OCI-LY3 (cell line): Measurements from ENCODE around the gene DOK1.

ENCODE experiments used
- H2AFZ ChIP-seq: fragments of 200-600, 300-600 bp; shearing (Covaris generic); 2 replicates; pipeline ENCODE4 v1.6.0; 2014; ENCODE audit warnings: antibody characterized with exemption, low read depth, low read length
- H3K27ac ChIP-seq: fragments of 200-600, 300-600 bp; sonication (generic); 2 replicates; pipeline ENCODE4 v1.5.1; 2014; ENCODE audit warnings: mild to moderate bottlenecking, low read length, moderate library complexity, mixed read lengths
- H3K27me3 ChIP-seq: fragments of 200-600, 300-600 bp; sonication (generic); 2 replicates; pipeline ENCODE4 v1.6.1; 2014; ENCODE audit warnings: low read depth, low read length, mixed read lengths
- H3K36me3 ChIP-seq: fragments of 200-600, 300-600 bp; sonication (generic); replicated peaks from 2 replicates; pipeline ENCODE3; 2014; ENCODE audit warnings: low read depth, low read length, mixed read lengths
- H3K4me1 ChIP-seq: fragments of 300-600, 200-600 bp; sonication (generic); 2 replicates; pipeline ENCODE4 v1.6.1; 2014; ENCODE audit warnings: low read length, mixed read lengths
- H3K4me2 ChIP-seq: fragments of 200-600, 300-600 bp; sonication (generic); 2 replicates; pipeline ENCODE4 v1.6.1; 2014; ENCODE audit warnings: low read length, mixed read lengths
- H3K4me3 ChIP-seq: fragments of 300-600, 200-600 bp; sonication (generic); 2 replicates; pipeline ENCODE4 v1.5.1; 2014; ENCODE audit warnings: antibody characterized with exemption, mild to moderate bottlenecking, low read length, moderate library complexity
- H3K79me2 ChIP-seq: fragments of 300-600, 200-600 bp; shearing (Covaris generic); 2 replicates; pipeline ENCODE4 v1.6.1; 2014; ENCODE audit warnings: mild to moderate bottlenecking, low read length, mixed read lengths
- H3K9ac ChIP-seq: fragments of 300-600, 200-600 bp; shearing (Covaris generic); 2 replicates; pipeline ENCODE4 v1.6.0; 2014; ENCODE audit warnings: mild to moderate bottlenecking, low read length, moderate library complexity
- H3K9me3 ChIP-seq: fragments of 200-600, 300-600 bp; shearing (Covaris generic); 2 replicates; pipeline ENCODE4 v1.6.1; 2014; ENCODE audit warnings: low read length, mixed read lengths; ENCODE audit not compliant: insufficient read depth
- H4K20me1 ChIP-seq: fragments of 200-600, 300-600 bp; sonication (generic); 2 replicates; pipeline ENCODE4 v1.6.1; 2016; ENCODE audit warnings: low read length, mixed read lengths; ENCODE audit not compliant: insufficient read depth
- EZH2phosphoT487 ChIP-seq: fragments of 200-600 bp; shearing (Covaris generic); IDR thresholded peaks from 2 replicates; pipeline ENCODE4 v1.6.1; 2018; ENCODE audit warnings: antibody characterized with exemption, mixed run types, low read depth
- TF ChIP-seq, protein P1 (sequence below): fragments of 200-600, 300-600 bp; sonication (generic); IDR thresholded peaks from 2 replicates; pipeline ENCODE4 v1.5.1; 2014; ENCODE audit warnings: antibody characterized with exemption, low read length, low read depth

The DOK1 gene

DNA sequence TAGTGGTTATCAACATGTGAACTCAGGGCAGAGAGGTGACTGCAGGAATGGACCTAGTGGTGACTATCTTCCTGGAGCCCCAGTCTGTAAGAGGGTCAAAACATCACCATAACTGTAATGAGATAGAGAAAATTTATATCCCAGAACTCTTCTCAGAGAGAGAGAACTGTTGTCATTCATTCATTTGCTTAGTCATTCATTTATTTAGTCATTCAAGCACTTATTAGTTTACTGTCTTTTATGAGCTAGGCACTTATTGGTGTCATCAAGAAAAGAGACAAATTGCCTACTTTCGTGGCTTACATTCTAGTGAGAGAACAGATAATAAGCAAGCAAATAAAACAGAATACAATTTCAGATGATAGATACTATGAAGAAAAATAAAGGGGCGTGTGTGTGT, 34.1 kb downstream of the DOK1 start:
- no peaks in the 10 kb centered on the region for H4K20me1 ChIP-seq
- no peak overlapping the region for H3K9ac ChIP-seq
- H3K4me1 ChIP-seq, result peaks cover 37% of the 10 kb centered on the region
- H3K27me3 ChIP-seq, result 0 out of 2 replicates have a peak, but pooled peaks cover 8% of the 10 kb centered on the region
- H3K4me3 ChIP-seq, result no peak overlapping the region
- TF ChIP-seq EZH2phosphoT487, result no peak
- H3K4me2 ChIP-seq, result no peak overlapping the region
- H3K27ac ChIP-seq, result no peak overlapping the region
- H3K9me3 ChIP-seq, result no peaks in the 10 kb centered on the region
- no peak overlapping the region for H2AFZ ChIP-seq
- H3K36me3 ChIP-seq, result no peaks in the 10 kb centered on the region
- no peaks in the 10 kb centered on the region for H3K79me2 ChIP-seq

- H3K4me1 ChIP-seq, result peaks cover 5% of the 10 kb centered on the region
- H3K79me2 ChIP-seq, result no peaks in the 10 kb centered on the region
- H3K27me3 ChIP-seq, result peaks cover 8% of the 10 kb centered on the region; the same call in 1 of the 2 replicates
- H4K20me1 ChIP-seq, result no peaks in the 10 kb centered on the region
- no peak overlapping the region for H3K27ac ChIP-seq
- H3K4me3 ChIP-seq, result no peak overlapping the region
- H3K4me2 ChIP-seq, result no peak overlapping the region
- TF ChIP-seq EZH2phosphoT487, result no peak
- TF ChIP-seq, protein P1, sequence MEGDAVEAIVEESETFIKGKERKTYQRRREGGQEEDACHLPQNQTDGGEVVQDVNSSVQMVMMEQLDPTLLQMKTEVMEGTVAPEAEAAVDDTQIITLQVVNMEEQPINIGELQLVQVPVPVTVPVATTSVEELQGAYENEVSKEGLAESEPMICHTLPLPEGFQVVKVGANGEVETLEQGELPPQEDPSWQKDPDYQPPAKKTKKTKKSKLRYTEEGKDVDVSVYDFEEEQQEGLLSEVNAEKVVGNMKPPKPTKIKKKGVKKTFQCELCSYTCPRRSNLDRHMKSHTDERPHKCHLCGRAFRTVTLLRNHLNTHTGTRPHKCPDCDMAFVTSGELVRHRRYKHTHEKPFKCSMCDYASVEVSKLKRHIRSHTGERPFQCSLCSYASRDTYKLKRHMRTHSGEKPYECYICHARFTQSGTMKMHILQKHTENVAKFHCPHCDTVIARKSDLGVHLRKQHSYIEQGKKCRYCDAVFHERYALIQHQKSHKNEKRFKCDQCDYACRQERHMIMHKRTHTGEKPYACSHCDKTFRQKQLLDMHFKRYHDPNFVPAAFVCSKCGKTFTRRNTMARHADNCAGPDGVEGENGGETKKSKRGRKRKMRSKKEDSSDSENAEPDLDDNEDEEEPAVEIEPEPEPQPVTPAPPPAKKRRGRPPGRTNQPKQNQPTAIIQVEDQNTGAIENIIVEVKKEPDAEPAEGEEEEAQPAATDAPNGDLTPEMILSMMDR, result no peak
- no peak overlapping the region for H2AFZ ChIP-seq
- no peaks in the 10 kb centered on the region for H3K9me3 ChIP-seq
- no peaks in the 10 kb centered on the region for H3K36me3 ChIP-seq
- H3K9ac ChIP-seq, result no peak overlapping the region
Observed at GRCh38 chr2:74593826-74594772, 39.6 kb downstream of the DOK1 start.

GRCh38 chr2:74596584-74596983, 42.1 kb downstream of the DOK1 start:
- no peak overlapping the region for H3K27ac ChIP-seq
- peaks cover 3% of the 10 kb centered on the region; the same call in 1 of the 2 replicates for H3K4me1 ChIP-seq
- no peak overlapping the region for H3K4me2 ChIP-seq
- TF ChIP-seq EZH2phosphoT487, result no peak
- TF ChIP-seq, protein P1, result no peak
- H3K79me2 ChIP-seq, result no peaks in the 10 kb centered on the region
- H2AFZ ChIP-seq, result no peak overlapping the region
- no peak overlapping the region for H3K9ac ChIP-seq
- H3K4me3 ChIP-seq, result no peak overlapping the region
- H3K9me3 ChIP-seq, result no peaks in the 10 kb centered on the region
- no peaks in the 10 kb centered on the region for H3K36me3 ChIP-seq
- H3K27me3 ChIP-seq, result peaks cover 8% of the 10 kb centered on the region
- no peaks in the 10 kb centered on the region for H4K20me1 ChIP-seq

GRCh38 chr2:74597410-74597809, 42.9 kb downstream of the DOK1 start:
- no peaks in the 10 kb centered on the region for H3K9me3 ChIP-seq
- no peak overlapping the region for H3K9ac ChIP-seq
- no peaks in the 10 kb centered on the region for H3K36me3 ChIP-seq
- H4K20me1 ChIP-seq, result no peaks in the 10 kb centered on the region
- no peak overlapping the region for H3K4me3 ChIP-seq
- peaks cover 3% of the 10 kb centered on the region; the same call in 1 of the 2 replicates for H3K4me1 ChIP-seq
- peaks cover 13% of the 10 kb centered on the region for H3K27me3 ChIP-seq
- no peak overlapping the region for H3K27ac ChIP-seq
- H2AFZ ChIP-seq, result no peak overlapping the region
- H3K79me2 ChIP-seq, result no peaks in the 10 kb centered on the region
- H3K4me2 ChIP-seq, result no peak overlapping the region
- TF ChIP-seq EZH2phosphoT487, result no peak
- TF ChIP-seq, protein P1, result no peak
